GM12891 (cell line): ENCODE measurements around the gene FANCI.

ENCODE experiments used
- POLR2A ChIP-seq: IDR thresholded peaks from 2 replicates; pipeline ENCODE4 v1.6.1; 2011; ENCODE audit warnings: low read depth, low read length, control low read depth
- POLR2AphosphoS5 ChIP-seq: IDR thresholded peaks from 2 replicates; pipeline ENCODE4 v1.6.1; 2011; ENCODE audit warnings: low read depth, low read length, control low read depth
- POU2F2 ChIP-seq: IDR thresholded peaks from 2 replicates; pipeline ENCODE4 v1.6.1; 2011; ENCODE audit warnings: low read depth, mild to moderate bottlenecking, control low read depth, low read length, moderate library complexity

DNA sequence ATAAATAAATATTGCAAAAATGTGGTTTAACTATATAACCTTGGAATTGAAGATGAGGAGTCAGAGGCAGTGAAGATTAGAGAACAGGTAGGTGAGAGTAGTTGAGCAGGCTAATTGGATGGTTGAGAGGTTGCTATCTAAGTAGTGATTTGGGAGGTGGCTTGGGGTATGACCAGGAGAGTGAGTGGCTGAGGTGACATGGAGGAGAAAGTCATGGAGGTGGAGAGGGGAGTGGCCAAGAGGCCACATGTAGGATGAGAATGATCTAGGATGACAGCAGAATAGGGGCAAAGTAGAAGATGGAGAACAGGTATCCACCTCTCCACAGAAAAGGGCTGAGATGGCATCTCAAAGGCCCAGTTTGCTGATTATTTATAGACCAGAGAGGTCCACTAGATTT is 11.9 kb upstream of the FANCI start:
- TF ChIP-seq POLR2AphosphoS5 (no peak), POLR2A (no peak), POU2F2 (no peak)
